ENCODE measurements around the gene SQOR. TPM values are rescaled to one million over a fixed set of nuclear protein-coding genes. Genes with fewer than 3 reads are reported as not detected.

The SQOR gene
- total and polyA plus RNA-seq, 8 donors: 13.8 to 28.6 (median 24.2) TPM

DNA sequence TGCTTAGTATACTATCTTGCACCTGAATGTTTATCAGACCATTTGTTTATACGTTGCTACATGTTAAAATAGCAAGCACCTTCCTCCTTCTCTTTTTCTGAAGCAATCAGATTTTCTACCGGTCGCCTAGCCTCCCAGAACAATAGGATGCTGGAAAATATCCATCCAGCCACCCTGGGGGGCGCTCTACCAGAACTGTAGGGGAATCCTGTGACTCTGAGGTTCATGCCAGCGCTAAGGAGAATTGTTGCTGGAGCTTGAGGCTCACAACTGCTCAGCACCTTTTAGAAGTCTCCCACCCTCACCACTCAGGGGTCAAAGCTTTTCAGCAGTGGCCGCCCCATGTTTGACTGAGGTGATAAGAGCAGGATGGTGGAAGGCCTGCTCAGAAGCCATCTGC lies 27.5 kb downstream of the SQOR start:
- no peak overlapping the region for H3K4me3 ChIP-seq
- peaks cover 0 to 5% (median 0%) of the 10 kb centered on the region in 3 donors for H3K4me1 ChIP-seq
- DNase-seq: no peak
- no peak overlapping the region for H3K27ac ChIP-seq
- no peak for FAIRE-seq
- peaks cover 0 to 14% (median 0%) of the 10 kb centered on the region in 3 donors for H3K36me3 ChIP-seq
- WGBS, 2 donors: 88 to 89% methylated on average over 6 of the region's 6 CpGs
- intact Hi-C loops (cut with DNase I): no loop called here
- H3K27me3 ChIP-seq: no peaks in the 10 kb centered on the region
- H3K9me3 ChIP-seq: no peaks in the 10 kb centered on the region
- TF ChIP-seq, protein P1, sequence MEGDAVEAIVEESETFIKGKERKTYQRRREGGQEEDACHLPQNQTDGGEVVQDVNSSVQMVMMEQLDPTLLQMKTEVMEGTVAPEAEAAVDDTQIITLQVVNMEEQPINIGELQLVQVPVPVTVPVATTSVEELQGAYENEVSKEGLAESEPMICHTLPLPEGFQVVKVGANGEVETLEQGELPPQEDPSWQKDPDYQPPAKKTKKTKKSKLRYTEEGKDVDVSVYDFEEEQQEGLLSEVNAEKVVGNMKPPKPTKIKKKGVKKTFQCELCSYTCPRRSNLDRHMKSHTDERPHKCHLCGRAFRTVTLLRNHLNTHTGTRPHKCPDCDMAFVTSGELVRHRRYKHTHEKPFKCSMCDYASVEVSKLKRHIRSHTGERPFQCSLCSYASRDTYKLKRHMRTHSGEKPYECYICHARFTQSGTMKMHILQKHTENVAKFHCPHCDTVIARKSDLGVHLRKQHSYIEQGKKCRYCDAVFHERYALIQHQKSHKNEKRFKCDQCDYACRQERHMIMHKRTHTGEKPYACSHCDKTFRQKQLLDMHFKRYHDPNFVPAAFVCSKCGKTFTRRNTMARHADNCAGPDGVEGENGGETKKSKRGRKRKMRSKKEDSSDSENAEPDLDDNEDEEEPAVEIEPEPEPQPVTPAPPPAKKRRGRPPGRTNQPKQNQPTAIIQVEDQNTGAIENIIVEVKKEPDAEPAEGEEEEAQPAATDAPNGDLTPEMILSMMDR (IDR thresholded peaks at IDR 0.05): no peak
- no peak for ATAC-seq

DNA sequence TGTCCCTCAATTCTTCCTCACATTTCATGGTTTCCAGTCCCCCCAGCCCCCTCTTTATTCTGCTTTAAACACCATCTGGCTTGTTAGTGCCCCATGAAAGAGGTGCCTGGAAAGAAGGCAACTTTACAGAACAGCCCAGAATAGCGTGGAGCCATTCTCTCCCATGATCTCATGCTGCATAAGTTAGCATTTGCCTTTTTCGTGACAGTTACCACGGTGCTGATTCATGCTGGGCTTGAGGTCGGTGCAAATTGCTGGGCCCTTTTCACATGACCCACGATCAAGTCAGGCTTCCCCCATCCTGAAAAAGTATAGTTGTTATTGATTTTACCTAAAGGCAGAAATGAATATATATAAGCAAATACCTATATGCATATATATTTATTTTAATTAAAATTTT lies 29.6 kb downstream of the SQOR start:
- DNase-seq (no peak), FAIRE-seq (no peak), ATAC-seq (no peak)
- Histone ChIP-seq H3K4me3 (no peak overlapping the region), H3K27ac (no peak overlapping the region), H3K27me3 (no peaks in the 10 kb centered on the region), H3K4me1 (peaks cover 0 to 5% (median 0%) of the 10 kb centered on the region in 3 donors), H3K36me3 (peaks cover 0 to 16% (median 0%) of the 10 kb centered on the region in 3 donors), H3K9me3 (no peaks in the 10 kb centered on the region)
- 86% methylated on average over 5 of the region's 5 CpGs for WGBS, 2 donors
- TF ChIP-seq, protein P1 (IDR thresholded peaks at IDR 0.05): no peak
- intact Hi-C loops (cut with DNase I): no loop called here

DNA sequence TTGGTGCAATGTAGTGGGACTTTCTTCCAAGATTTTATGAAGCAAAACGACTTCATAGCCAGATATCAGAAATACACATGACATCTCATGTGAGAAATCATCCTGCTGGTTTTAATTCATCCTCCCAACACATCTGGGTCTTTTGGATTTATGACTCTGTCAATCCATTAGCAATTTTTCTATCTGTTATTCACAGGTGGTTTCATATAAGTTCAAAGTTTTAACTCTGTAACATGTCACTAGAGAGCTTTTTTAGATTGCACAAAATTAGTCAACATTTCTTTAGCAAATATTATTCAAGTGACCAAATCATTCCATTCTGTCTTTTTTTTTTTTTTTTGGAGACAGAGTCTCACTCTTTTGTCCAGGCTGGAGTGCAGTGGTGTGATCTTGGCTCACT lies 30.4 kb downstream of the SQOR start:
- intact Hi-C loops (cut with DNase I): no loop called here
- Histone ChIP-seq H3K27me3 (no peaks in the 10 kb centered on the region), H3K9me3 (no peaks in the 10 kb centered on the region), H3K27ac (no peak overlapping the region), H3K4me3 (no peak overlapping the region), H3K4me1 (peaks cover 0 to 5% (median 0%) of the 10 kb centered on the region in 3 donors), H3K36me3 (peaks cover 0 to 24% (median 0%) of the 10 kb centered on the region in 3 donors)
- no peak for ATAC-seq
- 29 to 50% methylated on average over 1 of the region's 1 CpG for WGBS, 2 donors
- TF ChIP-seq, protein P1 (IDR thresholded peaks at IDR 0.05): no peak
- no peak for FAIRE-seq
- DNase-seq: no peak

- H3K4me1 ChIP-seq: no peaks in the 10 kb centered on the region
- TF ChIP-seq, protein P1 (IDR thresholded peaks at IDR 0.05): no peak
- WGBS, 2 donors: 92 to 96% methylated on average over 1 of the region's 1 CpG
- no peaks in the 10 kb centered on the region for H3K9me3 ChIP-seq
- no peak overlapping the region for H3K4me3 ChIP-seq
- H3K27me3 ChIP-seq: no peaks in the 10 kb centered on the region
- H3K27ac ChIP-seq: no peak overlapping the region
- FAIRE-seq (no peak), ATAC-seq (no peak), DNase-seq (no peak)
- intact Hi-C loops (cut with DNase I): no loop called here
- H3K36me3 ChIP-seq: peaks cover 0 to 27% (median 0%) of the 10 kb centered on the region in 3 donors
Observed at GRCh38 chr15:45666119-45666875, 31.5 kb downstream of the SQOR start.

DNA sequence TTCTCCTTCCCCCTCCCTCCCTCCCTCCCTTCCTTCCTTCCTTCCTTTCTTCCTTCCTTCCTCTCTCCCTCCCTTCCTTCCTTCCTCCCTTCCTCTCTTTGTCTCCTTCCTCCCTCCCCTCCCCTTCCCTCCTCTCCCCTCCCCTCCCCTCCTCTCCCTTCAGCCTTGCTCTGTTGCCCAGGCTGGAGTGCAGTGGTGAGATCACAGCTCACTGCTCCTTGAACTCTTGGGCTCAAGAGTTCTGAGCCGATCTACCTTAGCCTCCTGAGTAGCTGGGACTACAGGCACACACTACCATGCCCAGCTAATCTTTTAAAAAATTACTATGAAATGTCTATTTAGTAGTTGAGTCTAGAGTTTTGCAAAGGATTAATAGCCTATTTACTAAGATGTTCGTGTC lies 32.2 kb downstream of the SQOR start:
- 76 to 78% methylated on average over 2 of the region's 2 CpGs for WGBS, 2 donors
- no peak overlapping the region for H3K27ac ChIP-seq
- no peaks in the 10 kb centered on the region for H3K4me1 ChIP-seq
- FAIRE-seq (no peak), DNase-seq (no peak), ATAC-seq (no peak)
- intact Hi-C loops (cut with DNase I): no loop called here
- no peaks in the 10 kb centered on the region for H3K27me3 ChIP-seq
- no peaks in the 10 kb centered on the region for H3K9me3 ChIP-seq
- no peak overlapping the region for H3K4me3 ChIP-seq
- peaks cover 0 to 28% (median 0%) of the 10 kb centered on the region in 3 donors for H3K36me3 ChIP-seq
- TF ChIP-seq, protein P1 (IDR thresholded peaks at IDR 0.05): no peak

Measured in pancreas (tissue), 10 donors.